Measurements from ENCODE around the gene CHN1. TPM values are rescaled to one million over a fixed set of nuclear protein-coding genes. Genes with fewer than 3 reads are reported as not detected.

CHN1 gene
- polyA plus RNA-seq, 1 donor (not counting 4 experiments of a cell fraction or from before 2014, with no cell fraction given): 2.3 TPM

DNA sequence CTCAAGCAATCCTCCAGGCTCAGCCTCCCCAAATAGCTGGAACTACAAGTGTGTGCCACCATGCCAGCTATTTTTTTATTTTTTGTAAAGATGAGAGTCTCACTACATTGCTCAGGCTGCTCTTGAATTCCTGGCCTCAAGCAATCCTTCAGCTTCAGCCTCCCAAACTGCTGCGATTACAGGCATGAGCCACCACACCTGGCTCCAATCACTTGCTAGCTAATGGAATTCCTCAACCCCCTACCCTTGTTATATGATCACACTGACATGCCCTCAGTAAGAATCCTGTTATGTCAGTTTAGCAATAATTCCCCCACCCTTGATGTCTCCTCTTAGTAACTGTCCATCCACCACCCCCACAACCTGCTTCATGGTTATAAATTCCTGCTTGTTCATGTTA is 12.3 kb downstream of the CHN1 start:
- no peak for TF ChIP-seq EZH2 (IDR thresholded peaks at IDR 0.05; ENCODE audit: low read length)
- TF ChIP-seq, protein P1, sequence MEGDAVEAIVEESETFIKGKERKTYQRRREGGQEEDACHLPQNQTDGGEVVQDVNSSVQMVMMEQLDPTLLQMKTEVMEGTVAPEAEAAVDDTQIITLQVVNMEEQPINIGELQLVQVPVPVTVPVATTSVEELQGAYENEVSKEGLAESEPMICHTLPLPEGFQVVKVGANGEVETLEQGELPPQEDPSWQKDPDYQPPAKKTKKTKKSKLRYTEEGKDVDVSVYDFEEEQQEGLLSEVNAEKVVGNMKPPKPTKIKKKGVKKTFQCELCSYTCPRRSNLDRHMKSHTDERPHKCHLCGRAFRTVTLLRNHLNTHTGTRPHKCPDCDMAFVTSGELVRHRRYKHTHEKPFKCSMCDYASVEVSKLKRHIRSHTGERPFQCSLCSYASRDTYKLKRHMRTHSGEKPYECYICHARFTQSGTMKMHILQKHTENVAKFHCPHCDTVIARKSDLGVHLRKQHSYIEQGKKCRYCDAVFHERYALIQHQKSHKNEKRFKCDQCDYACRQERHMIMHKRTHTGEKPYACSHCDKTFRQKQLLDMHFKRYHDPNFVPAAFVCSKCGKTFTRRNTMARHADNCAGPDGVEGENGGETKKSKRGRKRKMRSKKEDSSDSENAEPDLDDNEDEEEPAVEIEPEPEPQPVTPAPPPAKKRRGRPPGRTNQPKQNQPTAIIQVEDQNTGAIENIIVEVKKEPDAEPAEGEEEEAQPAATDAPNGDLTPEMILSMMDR (optimal IDR thresholded peaks at IDR 0.05 in 1 of 3, IDR thresholded peaks at IDR 0.05 in 1 of 3, conservative IDR thresholded peaks at IDR 0.05 in 1 of 3; ENCODE audit: extremely low read depth in 1 of 3, insufficient read depth in 2 of 3, low read length in 3 of 3): no peak
- H2AFZ ChIP-seq (ENCODE audit: control insufficient read depth, low read length): no peak overlapping the region
- dilution Hi-C loops (cut with MboI; ENCODE audit: extremely low pct_ligation_motif_present, low sequenced_read_pairs): no loop called here
- H3K4me2 ChIP-seq (ENCODE audit: control insufficient read depth, extremely low read depth, insufficient read depth, low read depth, low read length): no peak overlapping the region
- no peaks in the 10 kb centered on the region for H3K4me1 ChIP-seq (ENCODE audit: control insufficient read depth, extremely low read depth, insufficient read depth, low read length)
- H4K20me1 ChIP-seq (ENCODE audit: control insufficient read depth, extremely low read depth, insufficient read depth, low read length): no peaks in the 10 kb centered on the region
- H3K79me2 ChIP-seq (ENCODE audit: control insufficient read depth, insufficient read depth, low read length): no peaks in the 10 kb centered on the region
- no peaks in the 10 kb centered on the region for H3K27me3 ChIP-seq (ENCODE audit: control insufficient read depth, extremely low read depth, insufficient read depth, low read length)
- no peaks in the 10 kb centered on the region for H3K36me3 ChIP-seq (ENCODE audit: control insufficient read depth in 2 of 2, extremely low read depth in 1 of 2, insufficient read depth in 2 of 2, low read length in 2 of 2)
- FAIRE-seq (no peak), DNase-seq (ENCODE audit: low read depth, low spot score) (no peak)
- no peak overlapping the region for H3K9ac ChIP-seq (ENCODE audit: control insufficient read depth, extremely low read depth, insufficient read depth, low read length)
- H3K27ac ChIP-seq (ENCODE audit: control insufficient read depth, insufficient read depth, low read length): no peak overlapping the region
- H3K9me1 ChIP-seq (ENCODE audit: control insufficient read depth, extremely low read depth, insufficient read depth, low read length): no peaks in the 10 kb centered on the region
- H3K9me3 ChIP-seq (ENCODE audit: control insufficient read depth, low read depth, low read length): no peaks in the 10 kb centered on the region
- no peak overlapping the region for H3K4me3 ChIP-seq (ENCODE audit: control insufficient read depth in 2 of 3, extremely low read depth in 1 of 3, insufficient read depth in 2 of 3, low read depth in 1 of 3, low read length in 3 of 3)

DNA sequence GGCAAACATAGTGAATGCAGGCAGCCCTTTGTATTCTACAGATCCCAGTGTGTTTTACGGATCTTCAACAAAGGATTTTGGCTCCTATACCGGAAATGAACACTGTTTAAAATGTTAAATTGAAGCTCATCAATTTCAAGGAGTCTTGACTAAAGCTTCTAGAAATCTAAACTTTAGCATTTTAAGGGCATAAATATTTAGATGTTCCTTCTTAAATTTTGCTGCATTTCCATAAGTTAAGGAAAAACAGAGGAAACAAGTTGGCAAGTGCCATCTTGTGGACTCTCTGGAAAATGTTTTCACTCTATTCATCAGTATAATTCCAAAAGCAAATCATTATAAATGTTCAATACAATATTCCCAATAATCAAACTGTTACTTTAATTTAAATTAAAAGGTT is 19.6 kb downstream of the CHN1 start:
- TF ChIP-seq EZH2 (IDR thresholded peaks at IDR 0.05; ENCODE audit: low read length): no peak
- TF ChIP-seq, protein P1 (optimal IDR thresholded peaks at IDR 0.05 in 1 of 3, IDR thresholded peaks at IDR 0.05 in 1 of 3, conservative IDR thresholded peaks at IDR 0.05 in 1 of 3; ENCODE audit: extremely low read depth in 1 of 3, insufficient read depth in 2 of 3, low read length in 3 of 3): peak in 1 of 3 experiments; percentile 24
- dilution Hi-C loops (cut with MboI; ENCODE audit: extremely low pct_ligation_motif_present, low sequenced_read_pairs): no loop called here
- Histone ChIP-seq H3K36me3 (ENCODE audit: control insufficient read depth in 2 of 2, extremely low read depth in 1 of 2, insufficient read depth in 2 of 2, low read length in 2 of 2) (no peaks in the 10 kb centered on the region), H3K27me3 (ENCODE audit: control insufficient read depth, extremely low read depth, insufficient read depth, low read length) (no peaks in the 10 kb centered on the region), H3K9me3 (ENCODE audit: control insufficient read depth, low read depth, low read length) (no peaks in the 10 kb centered on the region), H3K4me2 (ENCODE audit: control insufficient read depth, extremely low read depth, insufficient read depth, low read depth, low read length) (no peak overlapping the region), H4K20me1 (ENCODE audit: control insufficient read depth, extremely low read depth, insufficient read depth, low read length) (no peaks in the 10 kb centered on the region), H2AFZ (ENCODE audit: control insufficient read depth, low read length) (no peak overlapping the region), H3K9me1 (ENCODE audit: control insufficient read depth, extremely low read depth, insufficient read depth, low read length) (no peaks in the 10 kb centered on the region), H3K27ac (ENCODE audit: control insufficient read depth, insufficient read depth, low read length) (no peak overlapping the region), H3K9ac (ENCODE audit: control insufficient read depth, extremely low read depth, insufficient read depth, low read length) (no peak overlapping the region), H3K4me3 (ENCODE audit: control insufficient read depth in 2 of 3, extremely low read depth in 1 of 3, insufficient read depth in 2 of 3, low read depth in 1 of 3, low read length in 3 of 3) (no peak overlapping the region), H3K4me1 (ENCODE audit: control insufficient read depth, extremely low read depth, insufficient read depth, low read length) (no peaks in the 10 kb centered on the region), H3K79me2 (ENCODE audit: control insufficient read depth, insufficient read depth, low read length) (no peaks in the 10 kb centered on the region)
- FAIRE-seq: peak; percentile 74
- DNase-seq (ENCODE audit: low read depth, low spot score): no peak
